Stomach (tissue), 9 donors: ENCODE data around the gene PKD1L1. TPM values are rescaled to one million over a fixed set of nuclear protein-coding genes. Genes with fewer than 3 reads are reported as not detected.

Experiments
- DNase-seq, 2 donors: peaks; one replicate each; pipeline versions ENCODE4 v3.0.0 to v3.0.0-alpha.2; 2013 to 2019
- H3K27ac ChIP-seq, 5 donors: fragments of 200-600 bp in 4 of 5; sonication (generic) in 4 of 5; one replicate each; pipeline ENCODE4 v1.5.1; 2013 to 2019; ENCODE audit warnings: mild to moderate bottlenecking in 1 of 5, moderate library complexity in 1 of 5
- H3K27me3 ChIP-seq, 3 donors: fragments of 200-600 bp; sonication (generic); one replicate each; pipeline ENCODE4 v1.5.1; 2017 to 2019; ENCODE audit warnings: mixed run types in 1 of 3
- H3K36me3 ChIP-seq, 4 donors: fragments of 200-600 bp; sonication (generic); 1 replicate in 3 of 4; 2 replicates in 1 of 4; pipeline ENCODE4 v1.5.1; 2016 to 2019
- H3K4me1 ChIP-seq, 4 donors: fragments of 200-600 bp; sonication (generic); one replicate each; pipeline ENCODE4 v1.5.1; 2016 to 2019
- H3K4me3 ChIP-seq, 4 donors: fragments of 200-600 bp; sonication (generic) in 3 of 4; one replicate each; pipeline ENCODE4 v1.5.1; 2016 to 2019; ENCODE audit warnings: mild to moderate bottlenecking in 1 of 4
- H3K9me3 ChIP-seq, 4 donors: fragments of 200-600 bp; sonication (generic); one replicate each; pipeline ENCODE4 v1.5.1; 2016 to 2019
- EP300 ChIP-seq: sonication (generic); formaldehyde crosslinking; IDR thresholded peaks from one replicate; pipeline ENCODE4 v1.6.1; 2017; ENCODE audit warnings: antibody characterized with exemption
- POLR2A ChIP-seq, 4 donors: fragments of 450-650 bp; IDR thresholded peaks; one replicate each; pipeline ENCODE4 v1.6.1; 2016; ENCODE audit warnings: antibody characterized with exemption in 4 of 4, control low read depth in 2 of 4, mild to moderate bottlenecking in 1 of 4, moderate library complexity in 1 of 4
- POLR2AphosphoS5 ChIP-seq, 3 donors: sonication (generic); formaldehyde crosslinking; IDR thresholded peaks; one replicate each; pipeline ENCODE4 v1.6.1; 2016; ENCODE audit warnings: antibody characterized with exemption in 3 of 3
- WGBS, 5 donors: extraction: QIAGEN DNeasy Blood & Tissue Kit in 3 of 5; methylation state at CpG; one replicate each; pipeline versions ENCODE4 v1.1.5 to v1.1.7; 2013 to 2018; 5-methylcytosine and 5-hydroxymethylcytosine counted together
- intact Hi-C: fragments of 100-400 bp; cut with DNase I; formaldehyde crosslinking; loops from one replicate; pipeline ENCODE4 v1.15.1; 2023; ENCODE audit warnings: low total_unique reads
- polyA plus RNA-seq, 3 donors: library from polyadenylated mRNA; stranded (reverse); fragments of 200-250 nt; gene quantifications; one replicate each; pipeline ENCODE4 v1.2.3, GENCODE V29; 2013
- total RNA-seq, 5 donors: library from RNA; depleted of rRNA; stranded (reverse); fragments of >200 nt; gene quantifications; one replicate each; pipeline versions ENCODE4 v1.1.0 to v1.2.3, GENCODE V29; 2014 to 2016
- TF ChIP-seq, protein P1 (sequence below), 7 experiments: fragments of 450-650 bp in 4 of 7; fragments of 200-600 bp in 3 of 7; sonication (generic) in 3 of 7; IDR thresholded peaks; one replicate each; pipeline ENCODE4 v1.5.1; 2016 to 2019; ENCODE audit warnings: antibody characterized with exemption in 7 of 7, control low read depth in 2 of 7, mild to moderate bottlenecking in 1 of 7
- donor health status: healthy with polysubstance abuse.
- donor health status: Bipolar disorder and iron deficiency.
- donor health status: healthy.

Gene PKD1L1
- total and polyA plus RNA-seq, 8 donors = under 0.01 to 1.2 (median 0.10) TPM; not detected in 2

DNA sequence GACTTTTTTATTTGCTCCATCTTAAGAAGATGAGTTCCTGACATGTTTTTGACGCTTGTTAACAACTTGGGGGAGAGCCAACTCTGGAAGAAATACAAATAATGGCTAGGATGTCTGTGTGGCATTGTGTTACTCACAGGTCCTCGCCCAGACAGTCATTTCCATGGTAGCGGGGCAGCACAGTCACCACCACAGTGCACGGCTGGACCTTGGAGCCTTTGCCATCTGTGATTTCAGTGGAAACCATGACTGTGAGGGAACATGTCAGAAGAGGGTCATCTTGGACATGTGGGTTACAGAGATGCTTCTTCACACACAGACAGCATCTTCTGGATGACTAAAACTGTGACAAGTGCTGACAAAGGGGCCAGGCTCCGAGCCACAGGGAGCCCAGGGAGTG, 74.5 kb downstream of the PKD1L1 start:
- H3K27me3 ChIP-seq = no peaks in the 10 kb centered on the region
- no peak for DNase-seq
- H3K4me1 ChIP-seq = no peaks in the 10 kb centered on the region
- WGBS, 5 donors = 70 to 77% (median 72%) methylated on average over 5 of the region's 5 CpGs
- intact Hi-C loops = no loop called here
- H3K4me3 ChIP-seq = no peak overlapping the region
- no peak overlapping the region for H3K27ac ChIP-seq
- no peaks in the 10 kb centered on the region for H3K9me3 ChIP-seq
- TF ChIP-seq, protein P1, sequence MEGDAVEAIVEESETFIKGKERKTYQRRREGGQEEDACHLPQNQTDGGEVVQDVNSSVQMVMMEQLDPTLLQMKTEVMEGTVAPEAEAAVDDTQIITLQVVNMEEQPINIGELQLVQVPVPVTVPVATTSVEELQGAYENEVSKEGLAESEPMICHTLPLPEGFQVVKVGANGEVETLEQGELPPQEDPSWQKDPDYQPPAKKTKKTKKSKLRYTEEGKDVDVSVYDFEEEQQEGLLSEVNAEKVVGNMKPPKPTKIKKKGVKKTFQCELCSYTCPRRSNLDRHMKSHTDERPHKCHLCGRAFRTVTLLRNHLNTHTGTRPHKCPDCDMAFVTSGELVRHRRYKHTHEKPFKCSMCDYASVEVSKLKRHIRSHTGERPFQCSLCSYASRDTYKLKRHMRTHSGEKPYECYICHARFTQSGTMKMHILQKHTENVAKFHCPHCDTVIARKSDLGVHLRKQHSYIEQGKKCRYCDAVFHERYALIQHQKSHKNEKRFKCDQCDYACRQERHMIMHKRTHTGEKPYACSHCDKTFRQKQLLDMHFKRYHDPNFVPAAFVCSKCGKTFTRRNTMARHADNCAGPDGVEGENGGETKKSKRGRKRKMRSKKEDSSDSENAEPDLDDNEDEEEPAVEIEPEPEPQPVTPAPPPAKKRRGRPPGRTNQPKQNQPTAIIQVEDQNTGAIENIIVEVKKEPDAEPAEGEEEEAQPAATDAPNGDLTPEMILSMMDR (IDR thresholded peaks at IDR 0.05) = no peak
- no peak for TF ChIP-seq EP300
- no peak for TF ChIP-seq POLR2AphosphoS5 (IDR thresholded peaks at IDR 0.05)
- no peak for TF ChIP-seq POLR2A (IDR thresholded peaks at IDR 0.05)
- H3K36me3 ChIP-seq = no peaks in the 10 kb centered on the region

DNA sequence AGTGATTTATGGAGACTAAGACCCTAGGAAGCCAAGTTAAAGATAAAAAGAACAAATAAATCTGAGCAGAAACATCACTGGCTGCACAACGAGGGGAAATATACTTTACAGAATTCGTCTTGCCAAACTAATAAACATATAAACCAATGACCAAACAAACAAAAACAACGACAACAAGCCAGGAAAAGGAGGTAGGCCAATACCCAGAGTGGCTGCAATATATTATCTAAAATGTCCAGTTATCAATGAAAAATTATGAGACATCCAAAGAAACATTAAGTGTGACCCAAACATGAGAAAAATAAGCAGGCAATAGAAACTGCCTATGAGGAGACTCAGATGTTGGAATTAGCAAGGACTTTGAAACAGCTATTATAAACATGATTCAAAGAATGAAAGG, 81.0 kb downstream of the PKD1L1 start:
- WGBS, 5 donors = 47 to 78% (median 68%) methylated on average over 3 of the region's 3 CpGs
- H3K27ac ChIP-seq = no peak overlapping the region
- DNase-seq = no peak
- no peaks in the 10 kb centered on the region for H3K27me3 ChIP-seq
- no peaks in the 10 kb centered on the region for H3K36me3 ChIP-seq
- H3K9me3 ChIP-seq = no peaks in the 10 kb centered on the region
- TF ChIP-seq EP300 (no peak), POLR2AphosphoS5 (IDR thresholded peaks at IDR 0.05) (no peak), POLR2A (IDR thresholded peaks at IDR 0.05) (no peak)
- TF ChIP-seq, protein P1 (IDR thresholded peaks at IDR 0.05) = no peak
- H3K4me3 ChIP-seq = no peak overlapping the region
- intact Hi-C loops = no loop called here
- H3K4me1 ChIP-seq = no peaks in the 10 kb centered on the region

DNA sequence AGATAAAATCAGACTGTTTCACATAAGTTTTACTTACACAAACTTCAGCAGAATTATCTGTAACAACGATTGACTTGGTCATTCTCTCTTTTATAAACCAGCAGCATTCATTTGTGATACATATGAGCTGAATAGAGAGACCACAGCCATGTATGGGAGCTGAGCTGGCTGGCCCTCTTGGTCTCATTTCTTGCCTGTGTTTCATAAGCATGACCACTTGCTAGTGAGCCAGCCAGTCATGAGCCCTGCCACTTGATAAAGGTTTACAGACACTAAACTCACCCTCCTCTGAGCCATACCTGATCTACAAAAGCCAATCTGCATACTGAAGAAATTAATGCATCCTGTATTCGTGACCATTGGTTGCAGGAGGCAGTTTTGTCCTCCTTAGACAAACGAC, 82.1 kb downstream of the PKD1L1 start:
- no peak for DNase-seq
- intact Hi-C loops = no loop called here
- Histone ChIP-seq H3K4me1 (no peaks in the 10 kb centered on the region), H3K4me3 (no peak overlapping the region), H3K27me3 (no peaks in the 10 kb centered on the region), H3K27ac (no peak overlapping the region), H3K36me3 (no peaks in the 10 kb centered on the region), H3K9me3 (no peaks in the 10 kb centered on the region)
- no peak for TF ChIP-seq EP300
- TF ChIP-seq POLR2AphosphoS5 (IDR thresholded peaks at IDR 0.05) = no peak
- TF ChIP-seq, protein P1 (IDR thresholded peaks at IDR 0.05) = no peak
- no peak for TF ChIP-seq POLR2A (IDR thresholded peaks at IDR 0.05)
- 60 to 76% (median 70%) methylated on average over 3 of the region's 3 CpGs for WGBS, 5 donors

DNA sequence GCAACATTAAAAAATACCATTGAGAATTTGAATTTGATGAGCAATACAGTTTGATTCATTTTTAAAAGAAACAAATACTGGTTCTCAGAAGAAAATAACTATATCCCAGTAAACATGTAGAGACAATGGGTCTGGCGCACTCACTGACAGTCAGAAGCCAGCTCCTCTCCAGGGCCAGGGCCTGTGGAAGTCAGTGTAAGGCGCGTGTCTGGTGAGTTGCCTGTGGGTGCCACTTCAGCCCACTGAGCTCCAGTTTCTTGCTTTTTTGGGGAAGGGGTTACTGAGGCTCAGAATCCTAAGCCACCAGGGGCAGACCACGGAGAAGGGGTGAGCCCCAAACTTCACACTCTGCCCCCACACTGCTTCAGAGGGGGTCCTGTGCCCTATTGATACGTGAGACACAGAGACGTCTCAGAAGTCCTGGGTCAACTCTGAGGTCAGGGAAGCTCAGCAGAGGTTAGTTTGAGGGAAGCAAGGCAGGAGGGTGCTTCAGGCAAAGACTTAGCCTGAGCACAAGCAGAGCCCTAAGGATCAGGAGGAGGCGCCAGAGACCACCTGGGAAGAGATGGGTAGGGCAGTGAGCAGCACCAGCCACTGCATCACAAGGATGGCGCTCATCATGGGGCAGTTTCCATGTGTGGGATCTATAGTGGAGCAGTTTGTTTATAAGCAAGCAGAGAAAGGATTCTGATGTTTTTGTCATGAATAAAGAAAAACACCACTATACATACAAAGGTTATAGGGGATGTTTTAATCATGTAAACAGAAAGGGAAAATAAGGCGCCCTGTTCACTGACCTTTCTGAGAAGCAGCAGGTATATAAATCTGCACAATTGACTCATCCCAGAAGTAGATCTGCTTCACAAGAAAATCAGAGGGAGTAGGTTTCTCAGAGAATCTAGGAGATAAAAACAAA, 95.7 kb downstream of the PKD1L1 start:
- intact Hi-C loops = no loop called here
- no peak for TF ChIP-seq POLR2AphosphoS5 (IDR thresholded peaks at IDR 0.05)
- no peak for TF ChIP-seq POLR2A (IDR thresholded peaks at IDR 0.05)
- TF ChIP-seq, protein P1 (IDR thresholded peaks at IDR 0.05) = no peak
- no peak for TF ChIP-seq EP300
- H3K27ac ChIP-seq = no peak overlapping the region
- DNase-seq = no peak
- no peaks in the 10 kb centered on the region for H3K27me3 ChIP-seq
- H3K36me3 ChIP-seq = no peaks in the 10 kb centered on the region
- H3K4me3 ChIP-seq = no peak overlapping the region
- H3K9me3 ChIP-seq = no peaks in the 10 kb centered on the region
- no peaks in the 10 kb centered on the region for H3K4me1 ChIP-seq
- 86 to 93% (median 92%) methylated on average over 9 of the region's 9 CpGs for WGBS, 5 donors
